Measurements from ENCODE around the gene CCBE1.
"Not testable (repeated sequence)": the region's sequence is repeated elsewhere in the genome, so short reads cannot be mapped to it uniquely, and the experiment has no call there.

CCBE1 gene

GRCh38 chr18:59546188-59546587, 151.0 kb downstream of the CCBE1 start:
- H3K9me3 Mint-ChIP-seq, result peaks cover 9% of the 10 kb centered on the region
- H3K4me1 Mint-ChIP-seq (ENCODE audit: low read depth), result no peaks in the 10 kb centered on the region
- H3K27me3 Mint-ChIP-seq, result no peaks in the 10 kb centered on the region

GRCh38 chr18:59540780-59541179, 156.4 kb downstream of the CCBE1 start:
- Mint-ChIP-seq H3K9me3 (peaks cover 5% of the 10 kb centered on the region), H3K27ac (no peak overlapping the region)

More at GRCh38 chr18:59546188-59546587, 151.0 kb downstream of the CCBE1 start:
- H3K36me3 Mint-ChIP-seq (ENCODE audit: low read depth), result no peaks in the 10 kb centered on the region
- H3K4me3 Mint-ChIP-seq, result no peak overlapping the region
- no peak overlapping the region for H3K27ac Mint-ChIP-seq
- intact Hi-C loops (cut with micrococcal nuclease), result no loop called here

GRCh38 chr18:59540346-59540745, 156.9 kb downstream of the CCBE1 start:
- Mint-ChIP-seq H3K4me1 (ENCODE audit: low read depth) (no peaks in the 10 kb centered on the region), H3K27me3 (no peaks in the 10 kb centered on the region), H3K4me3 (no peak overlapping the region), H3K36me3 (ENCODE audit: low read depth) (no peaks in the 10 kb centered on the region), H3K9me3 (peaks cover 1% of the 10 kb centered on the region), H3K27ac (no peak overlapping the region)
- intact Hi-C loops (cut with micrococcal nuclease), result no loop called here

More at GRCh38 chr18:59540780-59541179, 156.4 kb downstream of the CCBE1 start:
- H3K4me1 Mint-ChIP-seq (ENCODE audit: low read depth), result no peaks in the 10 kb centered on the region
- no peaks in the 10 kb centered on the region for H3K36me3 Mint-ChIP-seq (ENCODE audit: low read depth)
- intact Hi-C loops (cut with micrococcal nuclease), result no loop called here
- no peaks in the 10 kb centered on the region for H3K27me3 Mint-ChIP-seq
- no peak overlapping the region for H3K4me3 Mint-ChIP-seq

- Mint-ChIP-seq H3K27ac (no peak overlapping the region), H3K4me1 (ENCODE audit: low read depth) (no peaks in the 10 kb centered on the region), H3K9me3 (no peaks in the 10 kb centered on the region), H3K27me3 (no peaks in the 10 kb centered on the region), H3K36me3 (ENCODE audit: low read depth) (no peaks in the 10 kb centered on the region), H3K4me3 (no peak overlapping the region)
- intact Hi-C loops (cut with micrococcal nuclease), result no loop called here
Observed at GRCh38 chr18:59539108-59539507, 158.1 kb downstream of the CCBE1 start.

- Mint-ChIP-seq H3K4me1 (ENCODE audit: low read depth) (no peaks in the 10 kb centered on the region), H3K9me3 (no peaks in the 10 kb centered on the region), H3K27ac (no peak overlapping the region), H3K4me3 (no peak overlapping the region), H3K36me3 (ENCODE audit: low read depth) (no peaks in the 10 kb centered on the region), H3K27me3 (no peaks in the 10 kb centered on the region)
- intact Hi-C loops (cut with micrococcal nuclease), result no loop called here
Observed at GRCh38 chr18:59537579-59537978, 159.6 kb downstream of the CCBE1 start.

- intact Hi-C loops (cut with micrococcal nuclease), result no loop called here
- Mint-ChIP-seq H3K27ac (no peak overlapping the region), H3K4me1 (ENCODE audit: low read depth) (no peaks in the 10 kb centered on the region), H3K9me3 (no peaks in the 10 kb centered on the region), H3K4me3 (no peak overlapping the region), H3K36me3 (ENCODE audit: low read depth) (no peaks in the 10 kb centered on the region), H3K27me3 (no peaks in the 10 kb centered on the region)
Observed at GRCh38 chr18:59536166-59536565, 161.1 kb downstream of the CCBE1 start.

GRCh38 chr18:59535055-59535454, 162.2 kb downstream of the CCBE1 start:
- Mint-ChIP-seq H3K36me3 (ENCODE audit: low read depth) (no peaks in the 10 kb centered on the region), H3K4me1 (ENCODE audit: low read depth) (no peaks in the 10 kb centered on the region), H3K9me3 (no peaks in the 10 kb centered on the region), H3K4me3 (no peak overlapping the region), H3K27me3 (no peaks in the 10 kb centered on the region), H3K27ac (no peak overlapping the region)
- intact Hi-C loops (cut with micrococcal nuclease), result no loop called here

GRCh38 chr18:59528866-59529265, 168.4 kb downstream of the CCBE1 start:
- no peak overlapping the region for H3K27ac Mint-ChIP-seq
- no peak overlapping the region for H3K4me3 Mint-ChIP-seq
- intact Hi-C loops (cut with micrococcal nuclease), result no loop called here
- H3K9me3 Mint-ChIP-seq, result peaks cover 15% of the 10 kb centered on the region
- no peaks in the 10 kb centered on the region for H3K4me1 Mint-ChIP-seq (ENCODE audit: low read depth)
- no peaks in the 10 kb centered on the region for H3K36me3 Mint-ChIP-seq (ENCODE audit: low read depth)
- H3K27me3 Mint-ChIP-seq, result no peaks in the 10 kb centered on the region

- no peak overlapping the region for H3K4me3 Mint-ChIP-seq
- intact Hi-C loops (cut with micrococcal nuclease), result no loop called here
- no peaks in the 10 kb centered on the region for H3K27me3 Mint-ChIP-seq
- H3K36me3 Mint-ChIP-seq (ENCODE audit: low read depth), result no peaks in the 10 kb centered on the region
- no peaks in the 10 kb centered on the region for H3K4me1 Mint-ChIP-seq (ENCODE audit: low read depth)
- no peaks in the 10 kb centered on the region for H3K9me3 Mint-ChIP-seq
- H3K27ac Mint-ChIP-seq, result no peak overlapping the region
Observed at GRCh38 chr18:59520562-59521355, 176.5 kb downstream of the CCBE1 start.

- intact Hi-C loops (cut with micrococcal nuclease), result no loop called here
- H3K4me1 Mint-ChIP-seq (ENCODE audit: low read depth), result no peaks in the 10 kb centered on the region
- no peaks in the 10 kb centered on the region for H3K36me3 Mint-ChIP-seq (ENCODE audit: low read depth)
- H3K27me3 Mint-ChIP-seq, result peaks cover 2% of the 10 kb centered on the region
- H3K4me3 Mint-ChIP-seq, result no peak overlapping the region
- H3K9me3 Mint-ChIP-seq, result no peaks in the 10 kb centered on the region
- H3K27ac Mint-ChIP-seq, result no peak overlapping the region
Observed at GRCh38 chr18:59518705-59519104, 178.5 kb downstream of the CCBE1 start.

GRCh38 chr18:59517446-59518165, 179.6 kb downstream of the CCBE1 start:
- Mint-ChIP-seq H3K36me3 (ENCODE audit: low read depth) (no peaks in the 10 kb centered on the region), H3K27me3 (peaks cover 2% of the 10 kb centered on the region), H3K9me3 (no peaks in the 10 kb centered on the region), H3K4me1 (ENCODE audit: low read depth) (no peaks in the 10 kb centered on the region), H3K4me3 (no peak overlapping the region), H3K27ac (no peak overlapping the region)
- intact Hi-C loops (cut with micrococcal nuclease), result no loop called here

GRCh38 chr18:59516356-59517155, 180.7 kb downstream of the CCBE1 start:
- Mint-ChIP-seq H3K36me3 (ENCODE audit: low read depth) (no peaks in the 10 kb centered on the region), H3K27me3 (peaks cover 2% of the 10 kb centered on the region), H3K27ac (no peak overlapping the region), H3K4me3 (no peak overlapping the region), H3K9me3 (no peaks in the 10 kb centered on the region), H3K4me1 (ENCODE audit: low read depth) (no peaks in the 10 kb centered on the region)
- intact Hi-C loops (cut with micrococcal nuclease), result no loop called here

GRCh38 chr18:59515956-59516355, 181.3 kb downstream of the CCBE1 start:
- H3K4me3 Mint-ChIP-seq; H3K27ac Mint-ChIP-seq; intact Hi-C loops (cut with micrococcal nuclease); H3K27me3 Mint-ChIP-seq; H3K36me3 Mint-ChIP-seq (ENCODE audit: low read depth); H3K9me3 Mint-ChIP-seq; H3K4me1 Mint-ChIP-seq (ENCODE audit: low read depth): not testable (repeated sequence)

GRCh38 chr18:59515147-59515546, 182.1 kb downstream of the CCBE1 start:
- H3K27me3 Mint-ChIP-seq, result peaks cover 2% of the 10 kb centered on the region
- no peak overlapping the region for H3K27ac Mint-ChIP-seq
- H3K36me3 Mint-ChIP-seq (ENCODE audit: low read depth), result no peaks in the 10 kb centered on the region
- no peaks in the 10 kb centered on the region for H3K9me3 Mint-ChIP-seq
- intact Hi-C loops (cut with micrococcal nuclease), result no loop called here
- no peak overlapping the region for H3K4me3 Mint-ChIP-seq
- no peaks in the 10 kb centered on the region for H3K4me1 Mint-ChIP-seq (ENCODE audit: low read depth)

Data from dendritic cell treated with granulocyte-macrophage colony-stimulating factor and Interleukin-4, amounts not matched to agents 40 ng/mL and 50 ng/mL, for 4 days (primary cell).